ENCODE results near the gene IRF3.

DNA sequence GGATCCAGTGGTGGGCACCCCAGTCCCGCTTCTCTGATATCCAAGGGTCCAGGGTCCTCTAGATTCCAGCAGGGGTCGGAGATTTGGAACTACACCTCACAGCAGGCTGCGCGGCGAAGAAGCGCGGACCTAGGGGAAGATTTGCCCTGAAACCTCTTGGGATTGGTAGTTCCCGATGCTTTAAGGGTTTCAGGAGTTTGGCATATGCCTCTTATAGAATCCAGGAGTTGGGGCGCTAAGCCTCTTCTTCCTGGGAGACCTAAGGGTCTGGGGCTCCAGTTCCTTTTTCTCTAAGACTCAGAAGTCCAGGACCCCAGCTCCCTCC, 425 bp upstream of the IRF3 start:
- TF ChIP-seq, protein P1, sequence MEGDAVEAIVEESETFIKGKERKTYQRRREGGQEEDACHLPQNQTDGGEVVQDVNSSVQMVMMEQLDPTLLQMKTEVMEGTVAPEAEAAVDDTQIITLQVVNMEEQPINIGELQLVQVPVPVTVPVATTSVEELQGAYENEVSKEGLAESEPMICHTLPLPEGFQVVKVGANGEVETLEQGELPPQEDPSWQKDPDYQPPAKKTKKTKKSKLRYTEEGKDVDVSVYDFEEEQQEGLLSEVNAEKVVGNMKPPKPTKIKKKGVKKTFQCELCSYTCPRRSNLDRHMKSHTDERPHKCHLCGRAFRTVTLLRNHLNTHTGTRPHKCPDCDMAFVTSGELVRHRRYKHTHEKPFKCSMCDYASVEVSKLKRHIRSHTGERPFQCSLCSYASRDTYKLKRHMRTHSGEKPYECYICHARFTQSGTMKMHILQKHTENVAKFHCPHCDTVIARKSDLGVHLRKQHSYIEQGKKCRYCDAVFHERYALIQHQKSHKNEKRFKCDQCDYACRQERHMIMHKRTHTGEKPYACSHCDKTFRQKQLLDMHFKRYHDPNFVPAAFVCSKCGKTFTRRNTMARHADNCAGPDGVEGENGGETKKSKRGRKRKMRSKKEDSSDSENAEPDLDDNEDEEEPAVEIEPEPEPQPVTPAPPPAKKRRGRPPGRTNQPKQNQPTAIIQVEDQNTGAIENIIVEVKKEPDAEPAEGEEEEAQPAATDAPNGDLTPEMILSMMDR (IDR thresholded peaks at IDR 0.05) = no peak
- TF ChIP-seq POLR2AphosphoS5 (IDR thresholded peaks at IDR 0.05; ENCODE audit: insufficient read depth in 1 of 2, low read depth in 1 of 2) (no peak), POLR2A (IDR thresholded peaks at IDR 0.05) (no peak)
